Fibroblast of skin of scalp (primary cell): ENCODE results near the gene ATP1A1. TPM values are rescaled to one million over a fixed set of nuclear protein-coding genes. Genes with fewer than 3 reads are reported as not detected.
A peak's percentile ranks its signal among the peaks of the same experiment; 100 is the strongest.

ENCODE experiments used
- DNase-seq: peaks from one replicate; pipeline ENCODE4 v3.0.0-alpha.2; 2013
- polyA plus RNA-seq, 2 experiments: library from polyadenylated mRNA; unstranded; fragments of 120-200 nt; gene quantifications; one replicate each; pipeline ENCODE4 v1.2.1, GENCODE V29; 2013; ENCODE audit not compliant: insufficient read length in 2 of 2

ATP1A1 gene
- 197 TPM for polyA plus RNA-seq (2013, experiment 1 of 2; ENCODE audit: insufficient read length)
- polyA plus RNA-seq (2013, experiment 2 of 2; ENCODE audit: insufficient read length), result 195 TPM

GRCh38 chr1:116372651-116373430 is at the start of gene ATP1A1:
TSS of gene ATP1A1 (plus strand) at chr1:116373244. CDS start at chr1:116373512, 268 bp downstream.
- peak; percentile 90 for DNase-seq

GRCh38 chr1:116323491-116323890 is 49.6 kb upstream of the ATP1A1 start:
- no peak for DNase-seq

- DNase-seq, result no peak
These were observed 48.6 kb upstream of the ATP1A1 start for GRCh38 chr1:116324411-116324810.

DNA sequence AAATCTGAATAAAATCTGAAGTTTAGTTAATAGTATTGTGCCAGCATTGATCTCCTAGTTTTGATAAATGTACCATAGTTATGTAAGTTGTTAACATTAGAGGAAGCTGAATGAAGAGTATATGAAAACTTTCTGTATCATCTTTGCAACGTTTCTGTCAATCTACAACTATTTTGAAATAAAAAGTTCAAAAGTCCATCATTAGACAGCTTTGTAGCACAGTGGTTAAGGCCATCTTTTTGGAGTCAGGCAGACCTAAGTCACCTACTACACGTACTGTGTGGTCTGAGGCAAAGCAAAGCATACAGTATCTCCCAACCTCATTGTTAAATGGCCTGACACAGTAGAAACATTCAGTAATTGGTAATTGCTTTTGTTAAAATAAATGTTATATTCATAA is 47.9 kb upstream of the ATP1A1 start:
- DNase-seq, result no peak

GRCh38 chr1:116325922-116326321 is 47.1 kb upstream of the ATP1A1 start:
- no peak for DNase-seq

DNA sequence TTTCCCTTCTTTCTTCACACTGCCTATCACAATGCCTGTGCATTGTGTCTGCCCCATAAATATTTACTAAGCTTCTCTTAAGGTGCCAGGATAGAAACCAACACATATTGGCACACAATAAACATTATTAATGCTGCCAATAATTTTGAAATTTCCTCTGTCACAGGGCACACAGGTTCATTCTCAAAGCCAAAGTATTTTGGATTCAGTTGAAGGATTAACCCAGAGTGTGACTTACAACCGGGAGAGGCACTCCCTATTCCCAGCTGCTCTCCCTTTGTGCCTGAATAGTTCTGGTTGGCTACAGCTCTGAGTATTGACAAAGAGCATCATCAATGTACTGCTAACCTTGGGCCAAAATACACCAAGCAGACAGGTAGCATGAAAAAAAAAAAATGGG is 46.6 kb upstream of the ATP1A1 start:
- DNase-seq, result no peak

DNA sequence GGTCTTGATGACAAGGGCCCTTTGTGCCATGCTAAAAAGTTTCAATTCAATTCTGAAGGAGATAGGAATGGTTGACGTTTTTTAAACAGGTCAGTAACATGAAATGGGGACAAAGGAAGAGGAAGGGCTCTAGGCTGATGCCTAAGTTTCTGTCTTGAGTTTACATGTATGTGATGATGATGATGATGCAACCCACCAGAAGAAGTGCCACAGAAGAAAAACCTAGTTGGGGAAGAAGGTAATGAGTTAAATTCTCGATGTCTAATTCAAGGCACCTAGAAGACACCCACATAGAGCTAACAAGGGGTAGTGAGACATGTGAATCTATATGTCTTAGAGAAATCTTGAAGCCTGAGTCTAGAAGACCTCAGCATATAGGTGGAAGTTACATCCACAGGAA is 44.4 kb upstream of the ATP1A1 start:
- DNase-seq, result no peak

DNA sequence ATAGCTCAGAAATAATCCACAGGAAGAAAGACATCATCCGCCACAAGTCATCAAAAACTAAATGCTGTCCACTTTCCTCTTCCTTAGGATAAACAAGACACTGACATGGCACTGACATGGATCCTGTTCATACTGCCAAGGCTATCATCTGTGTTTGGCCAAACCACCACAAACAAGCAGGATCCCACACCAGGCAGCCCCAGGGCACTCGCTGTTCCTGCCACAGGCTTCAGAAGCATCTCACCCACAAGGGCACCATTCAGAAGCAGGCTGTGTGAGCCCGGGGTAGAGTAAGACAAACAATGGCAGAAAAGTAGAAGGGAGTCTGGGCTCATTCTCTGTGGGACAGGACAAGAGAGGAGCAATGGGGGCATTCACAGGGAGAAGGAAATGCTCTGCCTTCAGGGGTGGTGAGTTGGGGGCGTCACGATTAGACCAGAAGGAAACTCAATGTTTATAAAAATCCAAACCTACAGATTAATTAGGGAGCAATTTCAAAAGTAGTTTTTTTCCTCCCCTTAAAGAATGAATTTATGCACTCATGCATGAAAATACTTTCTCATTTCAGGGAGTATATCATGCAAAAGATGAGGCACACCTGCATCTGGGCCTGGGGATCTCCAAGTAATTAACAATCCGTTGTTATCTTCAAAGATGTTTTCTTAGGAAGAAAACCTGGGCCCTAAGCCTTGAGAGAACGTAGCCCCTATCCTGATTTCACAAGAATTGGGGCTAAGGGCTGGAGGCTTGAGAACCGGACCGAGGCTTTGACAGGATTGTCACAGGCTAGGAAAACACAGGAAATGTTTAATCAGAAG is 43.3 kb upstream of the ATP1A1 start:
- no peak for DNase-seq

DNA sequence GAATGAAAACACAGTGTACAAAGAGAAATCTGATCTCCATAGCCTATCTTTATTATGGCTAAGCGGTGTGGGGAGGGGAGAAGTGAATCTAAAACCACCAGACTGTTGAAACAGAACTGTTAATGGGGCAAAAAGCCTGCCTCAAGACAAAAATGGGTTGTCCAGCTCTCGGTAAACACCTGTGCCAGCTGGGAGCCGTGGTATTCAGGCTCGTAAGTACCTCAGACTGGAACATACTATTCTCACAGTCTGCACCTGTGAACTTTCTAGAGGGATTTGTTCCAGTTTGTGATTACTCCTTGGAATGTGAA is 42.7 kb upstream of the ATP1A1 start:
- no peak for DNase-seq

DNA sequence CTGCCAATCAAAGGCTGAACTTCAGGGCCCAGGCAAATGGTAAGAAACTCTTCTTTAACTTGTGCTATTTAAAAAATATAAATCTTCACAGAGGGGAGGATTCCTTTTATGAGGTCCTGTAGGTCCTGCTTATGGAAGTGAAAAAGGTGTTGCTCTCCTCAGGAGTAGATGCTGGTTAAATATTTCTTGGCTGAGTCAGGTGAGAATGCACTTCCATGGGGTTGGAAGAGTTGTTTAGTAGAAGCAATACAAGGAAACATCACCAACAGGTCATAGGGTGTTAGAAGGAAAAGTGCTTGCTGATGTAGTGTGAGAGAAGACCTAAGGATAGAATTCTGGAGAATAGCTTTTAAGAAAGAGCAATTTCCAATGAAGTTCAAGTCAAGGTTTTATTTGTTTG is 42.2 kb upstream of the ATP1A1 start:
- no peak for DNase-seq

- no peak for DNase-seq
These were observed 41.5 kb upstream of the ATP1A1 start for GRCh38 chr1:116331523-116331922.

- DNase-seq, result no peak
These were observed 40.6 kb upstream of the ATP1A1 start for GRCh38 chr1:116332451-116332850.

DNA sequence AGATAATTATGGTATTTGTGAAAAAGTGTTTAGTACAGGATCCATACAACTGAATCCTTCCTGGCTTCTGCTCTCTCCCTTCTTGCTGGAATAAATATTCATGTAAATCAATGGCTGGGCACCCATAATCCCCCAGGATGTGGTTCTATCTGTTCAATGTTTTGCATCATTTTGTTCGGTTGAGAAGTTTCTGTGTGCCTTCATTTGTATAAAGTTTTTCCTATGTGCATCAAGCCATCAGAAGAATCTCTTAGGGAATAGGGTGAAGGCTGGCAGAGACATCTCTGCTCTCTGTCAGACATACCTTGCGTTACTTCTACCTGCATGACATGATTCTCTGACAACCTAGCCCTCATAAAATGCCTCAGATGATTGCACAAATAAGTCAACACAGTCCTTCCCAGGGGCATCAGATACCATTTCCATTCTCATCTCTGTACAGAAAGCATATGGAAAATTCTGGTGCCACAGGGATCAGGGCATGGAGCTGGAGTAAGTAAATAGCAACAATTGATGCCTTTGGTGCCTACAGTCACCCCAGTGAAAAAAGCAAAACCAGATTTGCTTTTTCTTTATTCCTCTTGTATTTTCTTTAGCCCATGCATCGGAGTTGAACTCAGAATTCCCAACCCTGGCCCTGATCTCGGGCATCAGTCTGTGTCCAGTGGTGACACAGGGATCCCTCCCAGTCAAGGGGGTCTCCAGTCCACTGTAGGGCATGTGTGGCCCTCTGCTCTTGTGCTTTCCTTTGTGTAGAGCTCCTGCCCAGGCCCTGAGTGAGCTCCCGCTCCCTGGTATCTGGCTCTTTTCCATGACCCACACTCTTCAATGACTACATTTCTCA is 39.7 kb upstream of the ATP1A1 start:
- DNase-seq, result no peak

DNA sequence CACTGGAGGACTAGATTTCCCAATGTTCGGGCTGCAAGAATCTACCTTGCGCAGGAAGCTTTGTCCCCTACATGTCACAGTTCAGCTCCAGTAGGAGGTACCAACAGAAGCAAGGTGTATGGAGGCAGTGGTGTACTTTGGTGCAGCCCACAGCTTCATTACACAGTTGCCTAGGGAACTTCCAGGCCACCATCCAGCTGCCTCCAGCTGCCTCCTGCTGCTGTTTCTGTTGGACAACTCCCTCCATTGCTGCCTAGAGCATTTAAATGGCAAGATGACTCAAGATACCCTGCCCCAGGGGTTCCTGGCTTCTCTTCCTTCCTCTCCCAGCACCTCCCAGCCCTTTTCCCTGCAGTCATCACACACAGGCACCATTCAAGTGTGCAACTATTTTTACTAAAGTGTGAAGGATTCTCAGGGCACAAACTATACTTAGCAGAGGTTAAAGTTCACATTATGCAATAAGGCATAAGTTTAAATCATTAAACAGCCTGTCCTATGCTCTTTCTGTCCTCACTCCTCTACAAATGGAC is 39.0 kb upstream of the ATP1A1 start:
- peak; percentile 32 for DNase-seq

- peak; percentile 5 for DNase-seq
These were observed 38.0 kb upstream of the ATP1A1 start for GRCh38 chr1:116334868-116335635.

GRCh38 chr1:116335850-116336624 is 37.0 kb upstream of the ATP1A1 start:
- DNase-seq, result no peak

DNA sequence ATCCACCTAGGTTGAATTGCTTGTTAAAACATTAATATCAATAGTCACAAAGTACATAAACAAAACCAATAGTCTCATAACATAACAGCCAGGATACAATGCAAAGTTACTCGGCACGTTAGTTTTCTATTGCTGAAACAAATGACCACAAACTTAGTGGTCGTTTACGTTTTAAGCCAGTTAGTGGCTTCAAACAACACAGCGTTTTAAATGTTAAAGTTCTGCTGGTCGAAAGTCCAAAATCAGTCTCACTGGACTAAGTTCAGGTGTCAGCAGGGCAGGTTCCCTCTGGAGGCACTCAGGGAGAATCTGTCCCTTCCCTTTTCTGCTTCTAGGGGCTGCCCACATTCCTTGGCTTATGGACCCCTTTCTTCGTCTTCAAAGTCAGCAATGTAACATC is 35.6 kb upstream of the ATP1A1 start:
- DNase-seq, result no peak

DNA sequence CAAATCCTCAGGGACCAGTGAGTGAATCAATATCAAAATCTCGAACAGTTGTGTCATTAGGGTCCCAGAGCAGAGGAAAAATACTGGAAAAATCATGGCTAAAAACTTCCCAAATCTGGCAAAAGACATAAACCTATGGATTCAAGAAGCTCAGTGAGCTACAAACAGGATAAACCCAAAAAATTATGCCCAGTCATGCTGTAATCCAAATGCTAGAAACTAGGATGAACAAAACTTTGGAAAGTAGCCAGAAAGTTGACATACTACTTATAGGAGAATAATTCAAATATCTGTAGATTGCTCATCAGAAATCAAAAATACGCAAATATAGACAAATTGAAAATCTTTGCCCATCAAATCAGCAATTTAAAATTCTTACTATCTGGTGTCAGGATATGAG is 34.6 kb upstream of the ATP1A1 start:
- no peak for DNase-seq

DNA sequence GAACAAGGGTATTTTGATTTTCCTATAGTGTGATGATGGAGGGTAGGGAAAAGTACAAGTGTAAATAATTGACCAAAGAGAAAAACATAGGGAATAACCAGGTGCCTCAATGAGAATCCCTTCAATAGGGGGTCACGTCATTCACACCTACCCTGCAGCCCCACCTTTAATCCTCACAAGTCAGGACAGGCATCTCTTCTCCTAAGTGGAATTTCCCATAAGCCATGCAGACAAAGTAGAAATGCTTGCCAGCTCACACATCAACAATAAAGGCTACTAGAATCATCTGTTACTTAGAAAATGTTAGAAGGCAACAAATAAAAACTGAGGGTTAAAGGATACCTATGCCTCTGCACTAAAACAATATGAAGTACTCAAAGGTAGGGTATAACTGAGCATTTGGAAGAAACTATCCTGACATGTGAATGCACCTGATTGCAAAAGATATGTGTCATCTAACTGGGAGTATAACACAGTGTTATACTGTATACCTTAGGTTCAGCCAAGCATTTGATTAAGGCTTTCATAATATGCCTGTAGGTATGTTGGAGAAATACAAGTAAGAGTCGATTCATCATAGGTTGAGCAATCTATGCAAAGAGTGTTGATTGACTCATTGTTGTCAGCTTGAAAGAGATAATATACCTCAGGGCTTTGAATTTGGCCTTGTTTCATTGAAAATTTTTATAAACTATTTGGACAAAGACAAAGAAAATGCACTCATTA is 32.4 kb upstream of the ATP1A1 start:
- no peak for DNase-seq

- DNase-seq, result no peak
These were observed 30.0 kb upstream of the ATP1A1 start for GRCh38 chr1:116343019-116343418.
